DMS153 treated with DMSO at 0.1 percent for 48 hours (cell line): ENCODE measurements around the gene IQSEC3.

ENCODE experiments used
- DNase-seq: peaks from one replicate; lab custom pipeline; 2025; ENCODE audit not compliant: unreplicated experiment; lab: John Stamatoyannopoulos, UW

IQSEC3 gene

DNA sequence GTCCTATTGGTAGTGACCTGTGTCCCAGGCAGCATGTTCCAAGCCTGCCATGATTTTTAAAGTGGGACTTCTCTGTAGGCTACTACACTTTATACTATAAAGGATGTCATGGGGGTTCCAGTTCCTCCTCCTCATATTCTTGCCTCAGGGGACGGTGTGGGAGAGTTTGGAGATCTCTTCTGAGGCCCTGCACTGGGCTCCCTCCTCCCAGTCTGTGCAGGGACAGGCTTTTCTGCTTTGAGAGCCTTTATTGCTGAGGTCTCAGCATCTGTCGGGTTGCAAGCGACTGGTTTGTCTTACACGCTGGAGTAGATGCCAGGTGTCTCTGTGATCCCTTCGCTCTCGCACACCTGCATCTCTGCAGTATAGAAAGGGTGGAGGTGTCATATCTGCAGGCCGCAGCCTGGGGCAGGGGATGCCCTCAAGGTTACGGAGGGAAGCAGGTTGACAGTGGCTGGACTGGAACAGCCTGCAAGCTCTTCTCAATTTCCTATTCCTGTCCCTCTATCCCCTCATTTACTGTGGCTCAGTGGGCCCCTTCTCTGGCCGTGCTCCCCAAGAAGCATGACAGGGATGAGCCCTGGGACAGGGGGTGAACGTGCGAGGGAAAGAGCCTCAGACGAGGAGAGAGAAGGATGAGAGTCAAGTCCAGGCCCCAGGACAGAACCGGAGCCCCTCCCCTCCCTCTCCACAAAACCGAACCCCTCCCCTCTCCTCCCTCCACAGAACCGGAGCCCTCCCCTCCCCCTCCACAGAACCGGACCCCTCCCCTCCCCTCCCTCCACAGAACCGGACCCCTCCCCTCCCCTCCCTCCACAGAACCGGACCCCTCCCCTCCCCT is 96.1 kb downstream of the IQSEC3 start:
- peak; percentile 52 for DNase-seq

- DNase-seq, result no peak
These were observed 96.9 kb downstream of the IQSEC3 start for GRCh38 chr12:163406-163986.

GRCh38 chr12:164207-164606 is 97.6 kb downstream of the IQSEC3 start:
- no peak for DNase-seq

DNA sequence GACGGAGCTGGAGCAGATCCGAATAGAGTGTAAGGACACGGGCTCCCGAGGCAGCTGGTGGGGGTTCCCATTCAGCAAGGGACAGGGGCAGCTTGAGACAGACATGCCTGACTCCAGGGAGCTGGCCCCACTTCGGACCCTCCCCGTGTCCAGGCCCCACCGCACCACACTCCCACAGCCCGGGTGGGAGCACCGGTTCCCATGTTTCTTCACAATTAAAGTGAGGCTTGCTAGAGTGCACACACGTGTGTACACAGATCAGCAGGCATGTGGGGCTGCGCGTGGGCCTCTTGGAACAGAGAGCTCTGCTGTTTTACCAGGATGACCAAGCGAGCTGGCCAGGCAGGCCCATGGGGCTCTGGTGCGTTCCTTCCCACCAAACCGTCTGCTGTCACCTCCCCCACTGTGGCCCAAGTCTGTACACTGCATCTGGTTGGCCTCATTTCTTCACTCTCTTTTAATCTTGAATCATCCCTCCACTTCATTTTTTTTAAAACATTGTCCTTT is 99.3 kb downstream of the IQSEC3 start:
- no peak for DNase-seq

DNA sequence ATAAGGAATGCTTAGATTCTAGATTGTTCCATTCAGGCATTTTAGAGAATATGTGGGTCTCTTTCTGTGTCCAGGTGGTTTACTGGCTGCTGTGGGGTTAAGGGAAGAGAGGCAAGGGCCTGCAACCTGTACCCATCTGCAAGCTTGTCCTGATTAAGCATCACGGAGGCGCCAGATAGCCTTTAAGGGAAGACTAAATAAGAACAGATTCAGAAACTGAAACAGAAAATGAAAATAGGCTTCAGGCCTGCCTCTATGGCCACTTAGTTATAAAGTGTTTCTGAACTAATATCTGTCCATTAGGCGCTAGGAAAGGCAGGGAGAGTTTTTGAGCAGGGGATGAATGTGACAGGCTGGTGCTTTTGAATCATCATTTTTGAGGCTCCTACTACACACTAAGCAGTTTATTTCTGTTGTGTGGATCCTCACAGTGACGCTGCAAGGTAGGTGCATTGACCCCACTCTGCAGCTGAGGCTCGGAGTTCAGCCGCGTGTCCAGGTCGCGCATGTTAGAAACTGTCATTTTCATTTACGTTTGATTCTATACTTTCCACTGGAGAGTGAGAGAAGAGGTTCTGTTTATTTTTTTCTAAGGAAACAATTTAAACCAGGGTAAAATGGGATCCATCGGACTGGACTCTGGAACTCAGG is 100.0 kb downstream of the IQSEC3 start:
- no peak for DNase-seq

- no peak for DNase-seq
These were observed 101.5 kb downstream of the IQSEC3 start for GRCh38 chr12:167959-168600.

DNA sequence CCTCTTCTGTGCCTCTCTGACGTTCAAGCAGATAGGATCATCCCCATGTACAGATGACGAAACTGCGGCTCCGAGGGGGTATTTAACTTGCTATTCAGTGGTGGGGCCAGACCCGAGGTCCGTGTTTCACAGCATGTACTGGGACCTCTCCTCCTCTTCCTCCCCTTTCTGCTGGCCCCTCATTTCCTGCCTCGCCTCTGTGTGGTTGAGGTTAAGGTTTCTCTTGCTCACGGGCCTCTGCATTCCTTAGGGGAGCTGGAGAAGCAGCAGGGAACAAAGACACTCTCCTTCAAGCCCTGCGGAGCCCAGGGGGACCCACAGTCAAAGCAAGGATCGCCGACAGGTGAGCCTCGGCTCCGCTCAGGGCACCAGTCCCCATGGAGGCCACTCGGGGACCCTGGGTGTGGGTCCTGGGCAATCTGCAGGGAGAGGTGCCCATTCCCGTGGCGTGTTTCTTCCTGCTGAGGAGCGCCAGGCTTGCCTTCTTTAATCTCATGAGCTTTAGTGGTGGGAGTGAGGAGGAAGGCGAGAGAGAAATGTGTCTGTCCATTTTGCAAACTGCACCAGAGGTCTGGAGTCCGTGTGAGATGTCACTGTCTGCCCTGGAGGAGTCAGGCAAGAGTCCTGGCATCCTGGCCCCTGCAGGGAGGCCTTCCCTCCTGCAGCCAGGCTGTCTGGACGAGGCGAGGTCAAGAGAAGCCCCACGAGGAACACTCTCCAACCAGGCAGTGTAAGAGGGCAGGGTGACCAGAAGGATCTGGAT is 102.4 kb downstream of the IQSEC3 start:
- no peak for DNase-seq

DNA sequence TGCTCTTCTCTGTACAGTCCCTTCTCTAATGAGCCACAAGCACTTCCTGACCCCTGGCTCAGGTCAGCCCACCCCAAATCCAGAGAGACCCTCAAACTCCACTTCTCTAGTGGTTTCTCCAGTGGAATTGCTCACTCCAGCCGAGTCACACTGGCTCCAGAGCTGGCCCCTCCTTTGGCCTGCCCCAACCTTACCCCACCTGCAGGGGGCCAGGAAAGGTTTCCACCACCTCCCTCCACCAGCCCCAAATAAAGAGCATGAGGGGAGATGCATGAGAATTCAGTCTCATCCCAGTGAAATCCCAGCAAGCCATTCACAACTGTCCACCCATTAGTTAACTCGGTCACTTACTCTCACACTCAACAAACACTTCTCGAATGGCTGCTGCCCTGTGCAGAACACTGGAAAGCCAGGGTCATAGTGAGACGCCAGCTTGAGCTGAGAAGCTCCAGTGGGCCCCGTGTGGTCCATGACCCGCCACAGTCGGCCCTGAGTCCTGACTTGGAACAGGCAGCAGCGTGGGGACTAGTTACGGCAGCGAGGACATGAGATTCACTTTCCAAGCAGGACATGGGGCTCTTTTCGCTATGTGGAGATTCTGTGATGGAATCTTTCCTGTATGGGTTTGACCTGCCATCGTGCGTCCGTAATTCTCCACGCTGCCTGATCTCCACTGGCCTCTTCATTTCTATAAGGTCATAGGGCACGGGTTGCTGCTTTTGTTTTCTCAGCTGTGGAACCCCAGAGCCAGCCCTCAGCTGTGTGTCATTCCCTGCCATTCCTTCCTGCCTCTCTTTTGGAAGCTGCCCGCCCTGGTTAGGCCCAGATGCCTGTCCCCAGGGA is 103.2 kb downstream of the IQSEC3 start:
- no peak for DNase-seq

GRCh38 chr12:170371-171225 is 104.0 kb downstream of the IQSEC3 start:
- no peak for DNase-seq

GRCh38 chr12:171276-171675 is 104.7 kb downstream of the IQSEC3 start:
- DNase-seq, result no peak

GRCh38 chr12:171743-172676 is 105.4 kb downstream of the IQSEC3 start:
- no peak for DNase-seq

GRCh38 chr12:172732-173161 is 106.2 kb downstream of the IQSEC3 start:
- no peak for DNase-seq

DNA sequence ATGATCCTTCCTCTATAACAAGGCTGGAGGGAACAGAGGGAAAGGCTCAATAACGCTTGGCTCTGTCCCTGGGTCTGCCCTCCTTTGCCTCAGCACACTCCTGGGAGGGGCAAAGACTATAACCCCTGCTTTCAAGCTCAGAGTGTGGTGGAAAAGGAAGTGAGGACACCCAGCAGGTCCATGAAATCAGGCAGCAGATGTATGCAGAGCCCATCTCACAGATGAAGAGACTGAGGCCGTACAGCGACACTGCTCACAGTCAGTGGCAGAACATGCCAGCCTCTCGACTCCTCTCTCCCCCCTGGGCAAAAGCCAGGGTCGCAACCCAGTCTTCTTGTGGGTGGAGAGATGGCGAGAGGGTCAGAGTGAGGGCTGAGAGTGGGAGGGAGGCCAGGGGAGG is 107.6 kb downstream of the IQSEC3 start:
- DNase-seq, result no peak

- no peak for DNase-seq
These were observed 108.0 kb downstream of the IQSEC3 start for GRCh38 chr12:174596-174995.

GRCh38 chr12:175250-175649 is 108.7 kb downstream of the IQSEC3 start:
- no peak for DNase-seq

DNA sequence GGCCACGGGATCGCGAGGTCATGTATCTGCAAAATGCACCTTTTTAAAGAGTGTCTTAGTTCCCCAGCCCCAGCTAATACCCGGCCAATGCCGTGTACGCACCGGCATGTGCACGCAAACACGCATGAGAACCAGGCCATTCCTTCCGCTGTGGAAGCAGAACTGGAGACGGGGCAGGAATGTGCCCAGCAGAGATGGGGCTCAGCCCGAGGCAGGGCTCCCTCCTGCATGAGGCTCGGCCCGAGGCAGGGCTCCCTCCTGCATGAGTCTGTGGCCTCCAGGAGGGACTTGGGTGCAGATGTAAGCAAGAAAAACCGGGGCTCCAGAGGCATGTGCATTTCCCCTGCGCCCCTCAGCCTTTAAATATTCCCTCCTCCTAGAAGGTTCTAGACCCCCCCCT is 109.2 kb downstream of the IQSEC3 start:
- DNase-seq, result no peak

DNA sequence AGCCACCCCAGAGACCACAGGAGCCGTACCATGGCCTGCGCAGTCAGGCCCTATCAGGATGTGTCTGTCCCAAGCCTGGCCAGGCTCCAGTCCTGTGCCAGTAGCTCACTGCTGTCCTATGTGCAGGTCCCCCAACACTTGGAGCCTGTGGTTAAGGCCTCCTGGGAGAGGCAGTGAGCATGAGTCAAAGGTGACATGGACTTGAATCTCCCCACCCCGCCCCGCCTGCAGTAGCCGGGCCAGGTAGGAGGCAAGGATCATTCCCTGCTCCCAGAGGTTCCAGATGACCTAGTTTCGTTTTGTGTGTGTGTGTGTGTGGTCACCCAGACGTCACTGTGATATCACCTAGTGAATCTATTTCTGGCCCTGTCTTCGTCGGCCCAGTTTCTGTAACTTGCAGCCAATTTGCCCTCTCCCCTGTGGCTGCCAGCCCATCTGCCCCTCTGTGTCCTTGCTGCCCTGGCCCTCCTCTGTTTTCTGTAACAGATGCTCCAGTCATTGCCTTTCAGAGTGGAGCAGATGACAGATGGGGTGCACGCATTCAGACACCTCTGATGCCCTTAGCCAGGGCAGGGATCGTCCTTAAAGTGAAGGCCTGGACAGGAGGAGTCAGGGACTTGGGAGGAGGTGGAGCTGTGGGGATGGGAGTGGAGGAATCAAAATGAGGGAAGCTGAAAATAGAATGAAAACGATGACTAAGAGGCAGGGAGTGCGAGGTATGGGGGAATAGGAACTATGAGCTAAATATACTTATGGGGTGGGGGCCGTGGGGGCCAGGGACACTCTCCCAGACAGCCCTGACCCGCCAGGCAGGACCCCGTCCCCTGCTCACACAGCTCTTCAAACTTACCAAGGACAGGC is 110.0 kb downstream of the IQSEC3 start:
- no peak for DNase-seq
